Natural killer cell treated with Interleukin-12 subunit alpha and Interleukin-12 subunit beta and Interleukin-15 and Interleukin-18, amount 100 ng/mL, for 72 hours (primary cell): ENCODE results near the gene ACR. TPM values are rescaled to one million over a fixed set of nuclear protein-coding genes. Genes with fewer than 3 reads are reported as not detected.
"Not testable (repeated sequence)": the region's sequence is repeated elsewhere in the genome, so short reads cannot be mapped to it uniquely, and the experiment has no call there.

Experiments
- ATAC-seq, 2 donors: fragments of 150-1000 bp; cut with Tn5 transposase in 1 of 2; sonication (Bioruptor Pico), chemical (Tn5 transposase) in 1 of 2; 2 replicates each; pipeline ENCODE4 v1.10.0; 2021
- DNase-seq: peaks from one replicate; pipeline ENCODE4 v3.0.0; 2022; ENCODE audit warnings: low spot score
- H3K27ac Mint-ChIP-seq, 2 donors: 1 replicate in 1 of 2; 2 replicates in 1 of 2; pipeline ENCODE4 v1.8.0; 2022; ENCODE audit warnings: mixed read lengths in 2 of 2, mild to moderate bottlenecking in 1 of 2, moderate library complexity in 1 of 2
- H3K27me3 Mint-ChIP-seq, 2 donors: 1 replicate in 1 of 2; 2 replicates in 1 of 2; pipeline ENCODE4 v1.8.0; 2022; ENCODE audit warnings: mixed read lengths in 2 of 2
- H3K36me3 Mint-ChIP-seq: one replicate; pipeline ENCODE4 v1.8.0; 2022; ENCODE audit warnings: mixed read lengths
- H3K4me1 Mint-ChIP-seq, 2 donors: 1 replicate in 1 of 2; 2 replicates in 1 of 2; pipeline ENCODE4 v1.8.0; 2022; ENCODE audit warnings: low read depth in 2 of 2, mixed read lengths in 2 of 2, mild to moderate bottlenecking in 1 of 2
- H3K4me3 Mint-ChIP-seq: one replicate; pipeline ENCODE4 v1.8.0; 2022; ENCODE audit warnings: mixed read lengths
- H3K9me3 Mint-ChIP-seq: 2 replicates; pipeline ENCODE4 v1.8.0; 2022; ENCODE audit warnings: mixed read lengths
- total RNA-seq, 2 donors: library from RNA; stranded (reverse); gene quantifications; one replicate each; pipeline ENCODE4 v1.2.3, GENCODE V29; 2022

ACR gene
- total RNA-seq, 2 donors from 2014 or later: not detected

GRCh38 chr22:50738649-50739227, 734 bp downstream of the ACR start:
- H3K4me3 Mint-ChIP-seq: no peak overlapping the region
- peaks cover 0 to 3% of the 10 kb centered on the region in 2 donors for H3K4me1 Mint-ChIP-seq
- no peak overlapping the region for H3K27ac Mint-ChIP-seq
- H3K36me3 Mint-ChIP-seq: no peaks in the 10 kb centered on the region
- DNase-seq (peak; percentile 26), ATAC-seq (no peak)
- H3K27me3 Mint-ChIP-seq: peaks cover 0 to 6% of the 10 kb centered on the region in 2 donors
- H3K9me3 Mint-ChIP-seq: no peaks in the 10 kb centered on the region

GRCh38 chr22:50739279-50739691, 1.3 kb downstream of the ACR start:
- DNase-seq: peak; percentile 54
- peaks cover 0 to 6% of the 10 kb centered on the region in 2 donors for H3K27me3 Mint-ChIP-seq
- H3K36me3 Mint-ChIP-seq: no peaks in the 10 kb centered on the region
- ATAC-seq: no peak
- no peaks in the 10 kb centered on the region for H3K9me3 Mint-ChIP-seq
- no peak overlapping the region for H3K27ac Mint-ChIP-seq
- H3K4me3 Mint-ChIP-seq: no peak overlapping the region
- no peaks in the 10 kb centered on the region for H3K4me1 Mint-ChIP-seq

GRCh38 chr22:50739894-50740293, 1.9 kb downstream of the ACR start:
- ATAC-seq: no peak
- no peaks in the 10 kb centered on the region for H3K36me3 Mint-ChIP-seq
- no peak overlapping the region for H3K27ac Mint-ChIP-seq
- peaks cover 0 to 6% of the 10 kb centered on the region in 2 donors for H3K27me3 Mint-ChIP-seq
- DNase-seq: no peak
- no peak overlapping the region for H3K4me3 Mint-ChIP-seq
- H3K9me3 Mint-ChIP-seq: no peaks in the 10 kb centered on the region
- no peaks in the 10 kb centered on the region for H3K4me1 Mint-ChIP-seq

GRCh38 chr22:50740714-50741113, 2.7 kb downstream of the ACR start:
- H3K36me3 Mint-ChIP-seq, H3K4me1 Mint-ChIP-seq, DNase-seq, ATAC-seq, H3K4me3 Mint-ChIP-seq, H3K9me3 Mint-ChIP-seq, H3K27me3 Mint-ChIP-seq, H3K27ac Mint-ChIP-seq: not testable (repeated sequence)

- H3K9me3 Mint-ChIP-seq, H3K4me1 Mint-ChIP-seq, DNase-seq, H3K27me3 Mint-ChIP-seq, H3K27ac Mint-ChIP-seq, ATAC-seq, H3K4me3 Mint-ChIP-seq, H3K36me3 Mint-ChIP-seq: not testable (repeated sequence)
These were observed 6.4 kb downstream of the ACR start for GRCh38 chr22:50744424-50744823.

GRCh38 chr22:50747521-50747920, 9.5 kb downstream of the ACR start:
- H3K4me1 Mint-ChIP-seq: not testable (repeated sequence)

GRCh38 chr22:50748630-50749029, 10.6 kb downstream of the ACR start:
- ATAC-seq, H3K27me3 Mint-ChIP-seq, H3K9me3 Mint-ChIP-seq, H3K4me1 Mint-ChIP-seq, H3K4me3 Mint-ChIP-seq, H3K27ac Mint-ChIP-seq, H3K36me3 Mint-ChIP-seq, DNase-seq: not testable (repeated sequence)

More at GRCh38 chr22:50747521-50747920, 9.5 kb downstream of the ACR start:
- H3K27ac Mint-ChIP-seq, H3K36me3 Mint-ChIP-seq, H3K9me3 Mint-ChIP-seq, H3K4me3 Mint-ChIP-seq, DNase-seq, ATAC-seq, H3K27me3 Mint-ChIP-seq: not testable (repeated sequence)

- not testable (repeated sequence) for H3K4me1 Mint-ChIP-seq, H3K27ac Mint-ChIP-seq
These were observed 11.5 kb downstream of the ACR start for GRCh38 chr22:50749302-50750074.

GRCh38 chr22:50755251-50755650, 17.2 kb downstream of the ACR start:
- H3K9me3 Mint-ChIP-seq, H3K36me3 Mint-ChIP-seq, DNase-seq, H3K4me1 Mint-ChIP-seq, ATAC-seq, H3K27ac Mint-ChIP-seq, H3K4me3 Mint-ChIP-seq, H3K27me3 Mint-ChIP-seq: not testable (repeated sequence)

More at GRCh38 chr22:50749302-50750074, 11.5 kb downstream of the ACR start:
- not testable (repeated sequence) for ATAC-seq, H3K4me3 Mint-ChIP-seq, H3K9me3 Mint-ChIP-seq, H3K36me3 Mint-ChIP-seq, H3K27me3 Mint-ChIP-seq, DNase-seq

- not testable (repeated sequence) for H3K27ac Mint-ChIP-seq, H3K27me3 Mint-ChIP-seq, ATAC-seq, H3K9me3 Mint-ChIP-seq, H3K36me3 Mint-ChIP-seq, H3K4me1 Mint-ChIP-seq, DNase-seq
- H3K4me3 Mint-ChIP-seq: peak overlapping the region; percentile 93
These were observed 18.4 kb downstream of the ACR start for GRCh38 chr22:50756406-50756805.

GRCh38 chr22:50756949-50757491, 19.0 kb downstream of the ACR start:
- not testable (repeated sequence) for H3K9me3 Mint-ChIP-seq, H3K4me1 Mint-ChIP-seq, H3K36me3 Mint-ChIP-seq, DNase-seq, H3K27me3 Mint-ChIP-seq
- ATAC-seq: peak in 1 of 2 donors; percentile 52
- Mint-ChIP-seq H3K27ac (peak overlapping the region; percentile 19 to 47), H3K4me3 (peak overlapping the region; percentile 93)

GRCh38 chr22:50759597-50760341, 21.8 kb downstream of the ACR start:
- H3K27ac Mint-ChIP-seq, H3K4me3 Mint-ChIP-seq, H3K36me3 Mint-ChIP-seq, H3K27me3 Mint-ChIP-seq, DNase-seq, H3K4me1 Mint-ChIP-seq, ATAC-seq, H3K9me3 Mint-ChIP-seq: not testable (repeated sequence)

- H3K9me3 Mint-ChIP-seq, H3K27ac Mint-ChIP-seq, H3K36me3 Mint-ChIP-seq, ATAC-seq, H3K4me1 Mint-ChIP-seq, H3K27me3 Mint-ChIP-seq, H3K4me3 Mint-ChIP-seq, DNase-seq: not testable (repeated sequence)
These were observed 23.8 kb downstream of the ACR start for GRCh38 chr22:50761829-50762228.

- not testable (repeated sequence) for H3K9me3 Mint-ChIP-seq, H3K4me3 Mint-ChIP-seq, H3K36me3 Mint-ChIP-seq, H3K27ac Mint-ChIP-seq, H3K27me3 Mint-ChIP-seq, ATAC-seq, H3K4me1 Mint-ChIP-seq, DNase-seq
These were observed 26.3 kb downstream of the ACR start for GRCh38 chr22:50764288-50764687.
